GM21576 (cell line): ENCODE measurements around the gene GNB1L.

Experiments used
- ATAC-seq: cut with Tn5 transposase; IDR thresholded peaks from one replicate; pipeline ENCODE4 v1.9.1; 2021; ENCODE audit warnings: mild to moderate bottlenecking, moderate library complexity; ENCODE audit not compliant: unreplicated experiment

The GNB1L gene

GRCh38 chr22:19765477-19766239, 89.0 kb downstream of the GNB1L start:
- no peak for ATAC-seq

DNA sequence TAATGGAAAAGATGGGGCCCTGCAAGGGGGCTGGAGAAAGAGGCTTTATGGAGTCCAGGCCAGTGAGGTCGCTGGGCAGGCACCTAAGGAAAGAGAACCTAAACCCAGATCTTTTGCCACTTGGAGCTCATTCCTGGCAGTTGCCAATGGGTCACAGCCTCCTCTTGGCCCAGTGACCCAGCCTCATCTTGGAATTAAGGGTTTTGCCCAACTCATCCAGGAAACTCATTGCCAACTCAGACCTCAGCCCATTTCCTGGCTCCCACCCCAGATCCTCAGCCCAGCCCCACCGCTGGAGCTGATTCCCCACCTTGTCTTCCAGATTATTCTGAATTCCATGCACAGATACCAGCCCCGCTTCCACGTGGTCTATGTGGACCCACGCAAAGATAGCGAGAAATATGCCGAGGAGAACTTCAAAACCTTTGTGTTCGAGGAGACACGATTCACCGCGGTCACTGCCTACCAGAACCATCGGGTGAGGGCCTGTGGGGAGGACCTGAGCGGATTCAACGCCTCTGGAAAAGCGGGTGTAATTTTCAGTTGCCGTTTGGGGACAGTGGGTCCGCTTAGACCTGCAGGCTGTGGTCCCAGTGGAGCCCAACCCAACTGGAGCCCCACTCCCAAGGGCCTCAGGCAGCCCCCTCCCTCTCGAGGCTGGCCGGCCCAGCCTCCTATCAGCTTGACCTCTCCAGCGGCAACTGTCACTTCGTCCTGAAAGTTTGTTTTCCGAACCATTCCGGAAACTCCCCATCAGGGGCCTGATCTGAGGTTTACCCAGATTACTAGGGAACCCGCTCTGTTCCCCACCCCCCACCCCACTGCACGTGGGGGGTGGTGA, 89.8 kb downstream of the GNB1L start:
- ATAC-seq = no peak

DNA sequence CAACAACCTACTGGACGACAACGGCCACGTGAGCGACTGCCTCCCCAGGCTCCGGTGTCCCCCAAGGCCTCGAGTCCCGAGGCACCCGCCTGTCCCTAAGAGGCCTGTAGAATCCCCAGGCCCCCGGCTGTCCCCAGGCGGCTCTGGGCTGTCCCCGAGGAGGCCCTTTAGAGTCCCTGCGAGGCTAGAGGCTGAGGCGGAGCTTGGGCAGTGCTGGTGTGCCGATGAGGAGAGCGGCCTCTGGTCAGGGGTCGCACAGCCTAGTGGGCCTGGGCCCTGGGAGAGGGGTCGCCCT, 90.4 kb downstream of the GNB1L start:
- ATAC-seq = no peak

DNA sequence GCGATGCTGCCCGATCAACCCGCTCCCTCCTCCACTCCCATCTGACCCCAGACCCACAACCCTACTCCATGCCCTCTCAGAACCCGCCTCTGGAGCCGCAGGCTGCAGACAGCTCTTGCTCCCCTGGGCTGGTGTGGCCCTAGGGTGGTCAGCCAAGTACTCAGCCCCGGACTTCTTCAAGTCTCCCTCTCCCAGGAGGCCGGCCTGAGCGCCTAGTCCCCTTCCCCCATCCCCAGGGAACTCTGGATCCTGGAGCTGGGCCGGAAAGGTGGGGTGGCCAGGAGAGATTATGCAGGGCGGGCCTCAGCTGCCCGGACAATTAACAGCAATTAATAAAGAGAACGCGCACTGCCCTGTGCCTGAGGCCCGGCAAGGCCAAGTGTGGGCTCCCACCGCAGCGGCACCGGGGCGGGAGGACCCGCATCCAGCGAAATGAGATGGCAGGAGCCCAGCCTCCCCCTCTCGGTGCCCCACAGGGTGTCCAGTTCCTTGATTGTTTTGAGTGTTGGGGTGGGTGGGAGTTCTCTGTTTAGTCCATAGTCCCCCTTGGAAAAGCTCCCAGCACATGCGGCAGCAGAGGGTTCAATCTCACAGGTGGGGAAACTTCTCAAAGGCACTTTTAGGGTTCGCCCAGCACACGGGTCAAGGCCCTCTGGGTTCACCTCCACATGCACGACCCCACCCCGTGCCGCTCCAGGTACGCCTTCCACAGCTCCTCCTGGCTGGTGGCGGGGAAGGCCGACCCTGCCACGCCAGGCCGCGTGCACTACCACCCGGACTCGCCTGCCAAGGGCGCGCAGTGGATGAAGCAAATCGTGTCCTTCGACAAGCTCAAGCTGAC, 91.0 kb downstream of the GNB1L start:
- ATAC-seq = no peak

GRCh38 chr22:19762568-19763457, 91.9 kb downstream of the GNB1L start:
- no peak for ATAC-seq

DNA sequence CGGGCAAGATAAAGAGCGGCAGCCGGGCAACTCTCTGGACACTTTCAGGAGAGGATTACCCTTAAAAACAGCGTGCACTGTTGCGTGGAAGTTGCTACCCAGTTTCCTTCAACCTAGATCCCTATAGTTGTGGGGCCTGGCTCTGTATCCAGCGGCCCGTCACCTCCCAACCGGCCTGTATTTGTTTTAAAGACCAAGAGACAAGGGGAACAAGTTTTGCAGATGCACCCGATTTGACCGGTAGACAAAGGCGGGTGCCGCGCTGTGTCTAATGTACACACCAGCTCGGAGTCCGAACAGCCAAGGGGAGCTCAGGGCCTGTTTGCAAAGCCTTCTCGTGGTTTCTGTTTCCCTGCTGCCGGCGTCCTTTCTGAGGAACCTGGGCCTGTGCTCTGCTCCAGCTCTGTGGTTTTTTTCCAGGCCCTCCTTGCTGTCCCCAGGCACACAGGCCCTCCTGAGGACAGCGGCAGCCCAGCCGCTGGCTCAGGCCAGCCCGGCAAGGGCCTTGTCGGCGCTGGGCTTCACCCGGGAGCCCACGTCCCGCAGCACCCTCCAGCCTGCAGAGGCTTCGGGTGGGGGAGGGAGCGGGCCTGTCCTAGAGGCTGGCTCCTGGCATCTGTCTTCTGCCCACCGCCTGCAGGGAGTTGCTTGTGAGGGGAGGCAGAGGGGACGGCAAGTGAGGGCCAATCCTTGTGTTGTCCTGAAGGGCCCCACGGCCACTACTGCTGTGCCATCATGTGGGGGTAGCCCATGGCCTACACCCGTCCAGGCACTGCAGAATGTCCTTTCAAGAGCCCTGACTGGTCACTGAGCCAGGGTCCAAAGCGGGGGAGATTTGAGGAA, 92.7 kb downstream of the GNB1L start:
- no peak for ATAC-seq

DNA sequence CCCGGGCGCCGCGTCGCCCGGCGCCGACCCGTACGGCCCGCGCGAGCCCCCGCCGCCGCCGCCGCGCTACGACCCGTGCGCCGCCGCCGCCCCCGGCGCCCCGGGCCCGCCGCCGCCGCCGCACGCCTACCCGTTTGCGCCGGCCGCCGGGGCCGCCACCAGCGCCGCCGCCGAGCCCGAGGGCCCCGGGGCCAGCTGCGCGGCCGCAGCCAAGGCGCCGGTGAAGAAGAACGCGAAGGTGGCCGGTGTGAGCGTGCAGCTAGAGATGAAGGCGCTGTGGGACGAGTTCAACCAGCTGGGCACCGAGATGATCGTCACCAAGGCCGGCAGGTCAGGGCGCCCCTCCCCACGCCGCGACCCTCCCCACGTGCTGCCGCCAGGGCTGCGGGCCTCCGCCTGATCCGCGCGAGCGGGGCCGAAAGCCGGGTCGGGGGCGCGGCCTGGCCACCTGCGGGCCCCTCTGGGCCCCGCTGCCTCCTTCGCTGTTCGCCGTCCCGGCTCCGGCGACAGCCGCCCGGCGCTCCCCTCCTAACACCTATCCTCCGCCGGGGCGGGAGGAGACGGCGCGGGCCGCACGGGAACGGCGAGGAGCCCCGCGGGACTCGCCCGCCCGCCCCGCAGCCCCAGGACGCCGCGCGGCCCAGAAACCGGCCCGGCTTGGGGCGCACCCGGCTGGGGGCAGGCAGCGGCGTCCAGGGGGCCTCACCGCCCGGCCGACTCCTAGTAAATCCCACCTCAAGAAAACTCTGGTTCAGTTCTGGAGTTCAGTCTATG, 93.5 kb downstream of the GNB1L start:
- ATAC-seq = no peak

GRCh38 chr22:19760058-19760950, 94.4 kb downstream of the GNB1L start, which contains the start of gene TBX1:
Gene TBX1 (plus strand): TSS chr22:19760778. CDS start chr22:19760844, 66 bp downstream.
- ATAC-seq = no peak

- no peak for ATAC-seq
Measured at GRCh38 chr22:19759427-19760057, 95.1 kb downstream of the GNB1L start.

DNA sequence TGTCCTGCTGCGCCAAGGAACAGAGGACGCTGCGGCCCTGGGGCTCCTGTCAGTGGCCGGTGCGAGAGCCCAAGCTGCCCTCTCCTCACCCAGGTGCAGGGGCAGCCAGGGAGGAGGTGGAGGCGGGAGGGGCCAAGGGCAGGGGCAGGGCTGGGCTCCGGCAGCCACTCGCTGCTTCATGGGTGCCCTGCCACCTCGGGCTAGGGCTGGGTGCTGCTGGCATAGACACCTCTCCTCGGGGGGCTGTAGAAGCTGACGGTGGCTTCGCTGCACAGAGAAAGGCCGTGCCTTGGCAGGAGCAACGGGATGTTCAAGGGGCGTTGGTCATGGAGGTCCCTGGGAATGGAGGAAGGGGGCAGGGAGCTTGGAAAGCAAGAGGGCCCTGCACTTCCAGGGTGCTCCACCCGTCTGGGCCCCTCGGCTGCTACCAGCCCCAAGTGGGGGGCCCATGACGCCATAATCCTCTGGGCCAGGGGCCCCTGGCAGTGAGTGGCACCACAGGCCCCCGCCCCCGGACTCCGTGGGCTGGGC, 95.7 kb downstream of the GNB1L start:
- ATAC-seq = no peak

DNA sequence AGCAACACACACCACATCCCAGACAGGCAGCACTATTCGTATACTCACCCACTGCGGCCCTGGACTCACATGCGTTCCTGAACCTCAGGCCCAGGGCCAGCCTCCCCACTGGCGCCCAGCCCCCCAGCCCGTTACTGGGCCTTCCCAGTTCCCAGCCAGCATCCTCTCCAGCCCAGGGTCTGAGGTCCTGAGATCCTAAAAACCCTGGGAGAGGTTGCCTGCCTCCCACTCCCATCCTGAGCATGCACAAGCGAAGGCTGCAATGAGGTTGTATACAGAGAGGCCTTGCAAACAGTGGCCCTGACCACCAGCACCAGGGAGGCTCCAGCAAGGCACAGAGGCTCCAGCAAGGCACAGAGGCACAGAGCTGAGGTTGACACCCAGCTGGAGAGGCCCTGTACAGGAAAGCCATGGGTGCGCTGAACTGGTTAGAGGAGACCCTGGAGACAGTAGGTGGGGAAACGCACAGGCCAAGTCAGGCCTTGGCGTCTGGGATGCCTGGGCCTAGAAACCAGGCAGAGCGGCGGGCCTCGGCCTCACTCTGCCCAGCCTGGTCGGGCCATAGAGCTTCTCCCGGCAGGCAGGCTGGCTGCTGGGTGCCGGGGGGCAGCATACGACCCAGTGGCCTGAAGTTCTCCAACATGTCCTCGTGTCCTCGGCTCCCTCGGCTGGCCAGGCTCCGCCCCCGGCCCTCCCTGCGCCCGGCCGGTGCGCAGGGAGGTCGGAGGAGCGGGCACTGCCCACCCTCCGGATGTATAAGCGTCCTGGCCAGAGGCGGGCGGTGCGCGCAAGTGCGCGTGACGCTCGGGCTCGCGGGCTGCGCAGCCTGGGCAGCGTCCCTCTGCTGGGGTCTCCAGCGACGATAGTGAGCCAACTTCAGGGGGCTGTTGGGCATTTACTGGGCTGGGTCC, 96.4 kb downstream of the GNB1L start:
- no peak for ATAC-seq

- ATAC-seq = no peak
Measured at GRCh38 chr22:19757140-19757984, 97.3 kb downstream of the GNB1L start.

DNA sequence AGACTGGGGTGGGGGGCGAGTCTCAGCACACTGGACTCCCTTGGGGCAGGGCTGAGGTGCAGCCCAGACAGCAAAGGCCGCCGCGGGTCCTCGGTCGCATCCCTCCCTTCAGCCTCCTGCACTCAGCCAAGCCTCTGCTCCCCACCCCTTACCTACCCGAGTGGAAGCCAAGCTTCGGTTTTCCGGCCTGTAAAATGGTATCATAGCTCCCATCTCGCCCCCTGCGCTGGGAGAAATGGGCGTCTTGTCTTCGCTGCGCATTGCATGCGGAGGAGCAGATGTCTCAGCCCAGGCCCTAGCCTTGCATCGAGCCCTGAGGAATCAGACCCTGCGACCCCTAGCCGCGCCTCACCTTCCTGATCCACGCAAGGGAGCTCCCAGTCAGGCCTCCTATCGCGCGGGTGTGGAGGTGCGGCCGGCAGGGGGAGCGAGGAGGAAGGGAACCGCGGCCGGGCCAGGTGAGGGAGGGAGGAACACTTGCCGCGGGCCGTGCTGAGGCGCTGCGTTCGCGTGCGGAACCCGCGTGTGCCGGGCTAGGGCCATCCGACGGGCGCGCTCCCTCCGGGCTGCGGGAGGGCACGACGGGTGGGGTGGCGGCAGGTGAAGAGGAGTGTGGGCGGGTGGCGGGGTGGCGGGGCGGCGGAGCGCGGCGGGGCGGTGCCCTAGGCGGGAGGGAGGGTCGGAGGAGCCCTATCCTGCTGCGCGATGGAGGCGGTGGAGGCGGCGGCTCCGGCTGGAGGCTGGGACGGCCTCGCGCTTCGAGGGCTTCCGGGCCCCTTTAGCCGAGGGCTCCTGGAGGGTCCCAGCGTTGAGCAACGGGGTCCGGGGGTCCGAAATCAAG, 98.2 kb downstream of the GNB1L start:
- no peak for ATAC-seq

DNA sequence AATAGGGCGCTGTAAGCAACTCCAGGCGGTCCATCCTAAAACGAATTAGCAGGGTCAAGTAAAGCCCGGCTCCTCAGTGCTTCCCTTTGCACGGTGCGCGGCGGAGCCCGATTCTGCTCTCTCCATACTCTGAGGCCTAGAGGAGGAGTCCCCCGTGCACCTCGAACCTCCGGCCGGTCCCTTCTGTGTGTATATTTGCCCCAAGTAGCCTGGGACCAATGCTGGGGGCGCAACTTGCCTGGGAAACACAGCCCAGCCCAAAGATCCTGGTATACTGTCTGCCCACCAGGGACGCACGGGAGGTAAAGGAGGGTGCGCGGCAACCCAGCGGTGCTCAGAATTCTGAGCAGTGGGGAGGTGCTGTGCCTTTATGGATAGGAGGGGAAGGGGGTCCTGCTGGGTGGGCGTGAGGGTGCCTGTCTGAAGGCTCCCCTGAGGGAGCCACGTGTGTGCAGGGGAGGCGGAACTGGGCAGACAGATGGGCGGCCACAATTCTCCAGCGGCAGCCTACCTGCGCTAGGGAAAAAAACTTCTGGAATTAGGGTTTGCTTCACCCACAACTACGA, 98.9 kb downstream of the GNB1L start:
- ATAC-seq = no peak
